HEK293 (cell line): ENCODE measurements around the gene TMEM37.

ENCODE experiments used
- ZNF292 ChIP-seq: fragments of 450-650 bp; formaldehyde crosslinking; IDR thresholded peaks from 2 replicates; pipeline ENCODE4 v1.5.1; 2016; ENCODE audit warnings: low read depth, missing biosample characterization, missing genetic modification characterization, borderline replicate concordance
- ZNF561 ChIP-seq: fragments of 450-650 bp; IDR thresholded peaks from 2 replicates; pipeline ENCODE4 v1.5.1; 2018; ENCODE audit warnings: missing biosample characterization, missing genetic modification characterization, borderline replicate concordance
- ZNF585B ChIP-seq: fragments of 450-650 bp; formaldehyde crosslinking; IDR thresholded peaks from 2 replicates; pipeline ENCODE4 v1.5.1; 2016; ENCODE audit warnings: missing biosample characterization, missing genetic modification characterization
- ZNF768 ChIP-seq: fragments of 450-650 bp; formaldehyde crosslinking; IDR thresholded peaks from 2 replicates; pipeline ENCODE4 v1.5.1; 2018; ENCODE audit warnings: missing biosample characterization, mild to moderate bottlenecking, missing genetic modification characterization
- ZNF776 ChIP-seq: fragments of 450-650 bp; formaldehyde crosslinking; IDR thresholded peaks from 2 replicates; pipeline ENCODE4 v1.5.0; 2017; ENCODE audit warnings: missing biosample characterization, missing genetic modification characterization, borderline replicate concordance
- ZSCAN30 ChIP-seq: fragments of 450-650 bp; IDR thresholded peaks from 2 replicates; pipeline ENCODE4 v1.5.1; 2018; ENCODE audit warnings: missing biosample characterization, mild to moderate bottlenecking, missing genetic modification characterization, moderate library complexity
- TF ChIP-seq, protein P1 (sequence below): fragments of 450-650 bp; formaldehyde crosslinking; IDR thresholded peaks from 2 replicates; pipeline ENCODE4 v1.5.1; 2016; ENCODE audit warnings: missing biosample characterization, missing genetic modification characterization
- TF ChIP-seq, protein P2 (sequence below): fragments of 450-650 bp; formaldehyde crosslinking; IDR thresholded peaks from 2 replicates; pipeline ENCODE4 v1.5.1; 2016; ENCODE audit warnings: missing biosample characterization, missing genetic modification characterization
- TF ChIP-seq, protein P3 (sequence below): fragments of 450-650 bp; formaldehyde crosslinking; IDR thresholded peaks from 2 replicates; pipeline ENCODE4 v1.5.1; 2016; ENCODE audit warnings: missing biosample characterization, missing genetic modification characterization
- TF ChIP-seq, protein P4 (sequence below): fragments of 450-650 bp; formaldehyde crosslinking; IDR thresholded peaks from 2 replicates; pipeline ENCODE4 v1.5.1; 2016; ENCODE audit warnings: missing biosample characterization, missing genetic modification characterization
- TF ChIP-seq, protein P5 (sequence below): fragments of 450-650 bp; formaldehyde crosslinking; IDR thresholded peaks from 2 replicates; pipeline ENCODE4 v1.5.1; 2016; ENCODE audit warnings: missing biosample characterization, missing genetic modification characterization

DNA sequence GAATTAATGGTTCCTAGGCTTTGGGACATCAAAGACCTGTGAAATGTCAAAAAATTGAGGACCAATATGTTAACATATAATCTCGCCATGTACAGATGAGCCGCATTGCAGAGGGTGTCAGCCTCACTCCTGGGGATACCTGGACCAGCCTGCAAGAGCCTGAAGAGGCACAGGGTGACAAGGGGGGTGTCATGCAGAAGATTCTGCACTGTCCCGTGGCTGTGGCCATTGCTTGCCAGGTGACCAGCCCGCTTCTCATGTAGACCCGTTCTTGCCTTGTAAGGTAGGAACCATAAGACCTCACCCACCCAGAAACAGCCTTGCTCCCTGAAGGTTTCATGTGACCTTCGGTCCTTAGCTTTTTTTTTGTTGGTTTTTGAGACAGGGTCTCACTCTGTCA lies 37.5 kb downstream of the TMEM37 start:
- TF ChIP-seq ZNF561 (tag by site-specific recombination) (no peak), ZNF585B (no peak), ZNF776 (tag by site-specific recombination) (no peak), ZNF768 (tag by site-specific recombination) (no peak), ZNF292 (tag by site-specific recombination) (no peak), ZSCAN30 (tag by site-specific recombination) (no peak)
- TF ChIP-seq, protein P1, sequence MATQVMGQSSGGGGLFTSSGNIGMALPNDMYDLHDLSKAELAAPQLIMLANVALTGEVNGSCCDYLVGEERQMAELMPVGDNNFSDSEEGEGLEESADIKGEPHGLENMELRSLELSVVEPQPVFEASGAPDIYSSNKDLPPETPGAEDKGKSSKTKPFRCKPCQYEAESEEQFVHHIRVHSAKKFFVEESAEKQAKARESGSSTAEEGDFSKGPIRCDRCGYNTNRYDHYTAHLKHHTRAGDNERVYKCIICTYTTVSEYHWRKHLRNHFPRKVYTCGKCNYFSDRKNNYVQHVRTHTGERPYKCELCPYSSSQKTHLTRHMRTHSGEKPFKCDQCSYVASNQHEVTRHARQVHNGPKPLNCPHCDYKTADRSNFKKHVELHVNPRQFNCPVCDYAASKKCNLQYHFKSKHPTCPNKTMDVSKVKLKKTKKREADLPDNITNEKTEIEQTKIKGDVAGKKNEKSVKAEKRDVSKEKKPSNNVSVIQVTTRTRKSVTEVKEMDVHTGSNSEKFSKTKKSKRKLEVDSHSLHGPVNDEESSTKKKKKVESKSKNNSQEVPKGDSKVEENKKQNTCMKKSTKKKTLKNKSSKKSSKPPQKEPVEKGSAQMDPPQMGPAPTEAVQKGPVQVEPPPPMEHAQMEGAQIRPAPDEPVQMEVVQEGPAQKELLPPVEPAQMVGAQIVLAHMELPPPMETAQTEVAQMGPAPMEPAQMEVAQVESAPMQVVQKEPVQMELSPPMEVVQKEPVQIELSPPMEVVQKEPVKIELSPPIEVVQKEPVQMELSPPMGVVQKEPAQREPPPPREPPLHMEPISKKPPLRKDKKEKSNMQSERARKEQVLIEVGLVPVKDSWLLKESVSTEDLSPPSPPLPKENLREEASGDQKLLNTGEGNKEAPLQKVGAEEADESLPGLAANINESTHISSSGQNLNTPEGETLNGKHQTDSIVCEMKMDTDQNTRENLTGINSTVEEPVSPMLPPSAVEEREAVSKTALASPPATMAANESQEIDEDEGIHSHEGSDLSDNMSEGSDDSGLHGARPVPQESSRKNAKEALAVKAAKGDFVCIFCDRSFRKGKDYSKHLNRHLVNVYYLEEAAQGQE (tag by site-specific recombination) = no peak
- TF ChIP-seq, protein P2, sequence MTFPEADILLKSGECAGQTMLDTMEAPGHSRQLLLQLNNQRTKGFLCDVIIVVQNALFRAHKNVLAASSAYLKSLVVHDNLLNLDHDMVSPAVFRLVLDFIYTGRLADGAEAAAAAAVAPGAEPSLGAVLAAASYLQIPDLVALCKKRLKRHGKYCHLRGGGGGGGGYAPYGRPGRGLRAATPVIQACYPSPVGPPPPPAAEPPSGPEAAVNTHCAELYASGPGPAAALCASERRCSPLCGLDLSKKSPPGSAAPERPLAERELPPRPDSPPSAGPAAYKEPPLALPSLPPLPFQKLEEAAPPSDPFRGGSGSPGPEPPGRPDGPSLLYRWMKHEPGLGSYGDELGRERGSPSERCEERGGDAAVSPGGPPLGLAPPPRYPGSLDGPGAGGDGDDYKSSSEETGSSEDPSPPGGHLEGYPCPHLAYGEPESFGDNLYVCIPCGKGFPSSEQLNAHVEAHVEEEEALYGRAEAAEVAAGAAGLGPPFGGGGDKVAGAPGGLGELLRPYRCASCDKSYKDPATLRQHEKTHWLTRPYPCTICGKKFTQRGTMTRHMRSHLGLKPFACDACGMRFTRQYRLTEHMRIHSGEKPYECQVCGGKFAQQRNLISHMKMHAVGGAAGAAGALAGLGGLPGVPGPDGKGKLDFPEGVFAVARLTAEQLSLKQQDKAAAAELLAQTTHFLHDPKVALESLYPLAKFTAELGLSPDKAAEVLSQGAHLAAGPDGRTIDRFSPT (tag by site-specific recombination) = no peak
- TF ChIP-seq, protein P3, sequence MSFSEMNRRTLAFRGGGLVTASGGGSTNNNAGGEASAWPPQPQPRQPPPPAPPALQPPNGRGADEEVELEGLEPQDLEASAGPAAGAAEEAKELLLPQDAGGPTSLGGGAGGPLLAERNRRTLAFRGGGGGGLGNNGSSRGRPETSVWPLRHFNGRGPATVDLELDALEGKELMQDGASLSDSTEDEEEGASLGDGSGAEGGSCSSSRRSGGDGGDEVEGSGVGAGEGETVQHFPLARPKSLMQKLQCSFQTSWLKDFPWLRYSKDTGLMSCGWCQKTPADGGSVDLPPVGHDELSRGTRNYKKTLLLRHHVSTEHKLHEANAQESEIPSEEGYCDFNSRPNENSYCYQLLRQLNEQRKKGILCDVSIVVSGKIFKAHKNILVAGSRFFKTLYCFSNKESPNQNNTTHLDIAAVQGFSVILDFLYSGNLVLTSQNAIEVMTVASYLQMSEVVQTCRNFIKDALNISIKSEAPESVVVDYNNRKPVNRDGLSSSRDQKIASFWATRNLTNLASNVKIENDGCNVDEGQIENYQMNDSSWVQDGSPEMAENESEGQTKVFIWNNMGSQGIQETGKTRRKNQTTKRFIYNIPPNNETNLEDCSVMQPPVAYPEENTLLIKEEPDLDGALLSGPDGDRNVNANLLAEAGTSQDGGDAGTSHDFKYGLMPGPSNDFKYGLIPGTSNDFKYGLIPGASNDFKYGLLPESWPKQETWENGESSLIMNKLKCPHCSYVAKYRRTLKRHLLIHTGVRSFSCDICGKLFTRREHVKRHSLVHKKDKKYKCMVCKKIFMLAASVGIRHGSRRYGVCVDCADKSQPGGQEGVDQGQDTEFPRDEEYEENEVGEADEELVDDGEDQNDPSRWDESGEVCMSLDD (tag by site-specific recombination) = no peak
- TF ChIP-seq, protein P4, sequence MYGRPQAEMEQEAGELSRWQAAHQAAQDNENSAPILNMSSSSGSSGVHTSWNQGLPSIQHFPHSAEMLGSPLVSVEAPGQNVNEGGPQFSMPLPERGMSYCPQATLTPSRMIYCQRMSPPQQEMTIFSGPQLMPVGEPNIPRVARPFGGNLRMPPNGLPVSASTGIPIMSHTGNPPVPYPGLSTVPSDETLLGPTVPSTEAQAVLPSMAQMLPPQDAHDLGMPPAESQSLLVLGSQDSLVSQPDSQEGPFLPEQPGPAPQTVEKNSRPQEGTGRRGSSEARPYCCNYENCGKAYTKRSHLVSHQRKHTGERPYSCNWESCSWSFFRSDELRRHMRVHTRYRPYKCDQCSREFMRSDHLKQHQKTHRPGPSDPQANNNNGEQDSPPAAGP = no peak
- TF ChIP-seq, protein P5, sequence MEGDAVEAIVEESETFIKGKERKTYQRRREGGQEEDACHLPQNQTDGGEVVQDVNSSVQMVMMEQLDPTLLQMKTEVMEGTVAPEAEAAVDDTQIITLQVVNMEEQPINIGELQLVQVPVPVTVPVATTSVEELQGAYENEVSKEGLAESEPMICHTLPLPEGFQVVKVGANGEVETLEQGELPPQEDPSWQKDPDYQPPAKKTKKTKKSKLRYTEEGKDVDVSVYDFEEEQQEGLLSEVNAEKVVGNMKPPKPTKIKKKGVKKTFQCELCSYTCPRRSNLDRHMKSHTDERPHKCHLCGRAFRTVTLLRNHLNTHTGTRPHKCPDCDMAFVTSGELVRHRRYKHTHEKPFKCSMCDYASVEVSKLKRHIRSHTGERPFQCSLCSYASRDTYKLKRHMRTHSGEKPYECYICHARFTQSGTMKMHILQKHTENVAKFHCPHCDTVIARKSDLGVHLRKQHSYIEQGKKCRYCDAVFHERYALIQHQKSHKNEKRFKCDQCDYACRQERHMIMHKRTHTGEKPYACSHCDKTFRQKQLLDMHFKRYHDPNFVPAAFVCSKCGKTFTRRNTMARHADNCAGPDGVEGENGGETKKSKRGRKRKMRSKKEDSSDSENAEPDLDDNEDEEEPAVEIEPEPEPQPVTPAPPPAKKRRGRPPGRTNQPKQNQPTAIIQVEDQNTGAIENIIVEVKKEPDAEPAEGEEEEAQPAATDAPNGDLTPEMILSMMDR (tag by site-specific recombination) = no peak
